Upper lobe of left lung (tissue), 4 donors: ENCODE results near the gene ZNF627.

Experiments
- POLR2A ChIP-seq, 4 donors: fragments of 450-650 bp; IDR thresholded peaks; one replicate each; pipeline ENCODE4 v1.5.1; 2016 to 2017; ENCODE audit warnings: antibody characterized with exemption in 4 of 4, mild to moderate bottlenecking in 2 of 4
- TF ChIP-seq, protein P1 (sequence below), 6 experiments: fragments of 450-650 bp in 4 of 6; fragments of 200-600 bp in 2 of 6; sonication (generic) in 2 of 6; IDR thresholded peaks; one replicate each; pipeline ENCODE4 v1.5.1; 2016 to 2019; ENCODE audit warnings: antibody characterized with exemption in 6 of 6

DNA sequence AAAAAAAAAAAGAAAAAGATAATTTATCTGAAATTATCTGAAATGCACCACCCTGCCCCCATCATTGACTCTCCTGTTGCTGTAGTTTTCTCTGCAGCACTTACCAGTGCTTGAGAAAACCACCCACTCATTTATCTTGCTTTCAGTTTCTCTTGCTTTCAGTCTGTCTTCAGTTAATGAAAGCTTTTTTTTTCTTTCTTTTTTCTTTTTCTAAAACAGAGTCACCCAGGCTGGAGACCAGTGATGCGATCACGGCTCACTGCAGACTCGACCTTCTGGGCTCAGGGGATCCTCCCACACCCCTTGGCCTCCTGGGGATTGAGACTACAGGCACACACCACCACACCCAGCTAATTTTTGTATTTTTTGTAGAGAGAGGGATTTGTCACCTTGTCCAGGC, 15.5 kb upstream of the ZNF627 start:
- TF ChIP-seq, protein P1, sequence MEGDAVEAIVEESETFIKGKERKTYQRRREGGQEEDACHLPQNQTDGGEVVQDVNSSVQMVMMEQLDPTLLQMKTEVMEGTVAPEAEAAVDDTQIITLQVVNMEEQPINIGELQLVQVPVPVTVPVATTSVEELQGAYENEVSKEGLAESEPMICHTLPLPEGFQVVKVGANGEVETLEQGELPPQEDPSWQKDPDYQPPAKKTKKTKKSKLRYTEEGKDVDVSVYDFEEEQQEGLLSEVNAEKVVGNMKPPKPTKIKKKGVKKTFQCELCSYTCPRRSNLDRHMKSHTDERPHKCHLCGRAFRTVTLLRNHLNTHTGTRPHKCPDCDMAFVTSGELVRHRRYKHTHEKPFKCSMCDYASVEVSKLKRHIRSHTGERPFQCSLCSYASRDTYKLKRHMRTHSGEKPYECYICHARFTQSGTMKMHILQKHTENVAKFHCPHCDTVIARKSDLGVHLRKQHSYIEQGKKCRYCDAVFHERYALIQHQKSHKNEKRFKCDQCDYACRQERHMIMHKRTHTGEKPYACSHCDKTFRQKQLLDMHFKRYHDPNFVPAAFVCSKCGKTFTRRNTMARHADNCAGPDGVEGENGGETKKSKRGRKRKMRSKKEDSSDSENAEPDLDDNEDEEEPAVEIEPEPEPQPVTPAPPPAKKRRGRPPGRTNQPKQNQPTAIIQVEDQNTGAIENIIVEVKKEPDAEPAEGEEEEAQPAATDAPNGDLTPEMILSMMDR (IDR thresholded peaks at IDR 0.05), result no peak
- TF ChIP-seq POLR2A (IDR thresholded peaks at IDR 0.05), result no peak
